Subcutaneous abdominal adipose tissue (tissue), 5 donors: ENCODE data around the gene USP5.
A peak's percentile ranks its signal among the peaks of the same experiment; 100 is the strongest.
"Not testable (repeated sequence)": the region's sequence is repeated elsewhere in the genome, so short reads cannot be mapped to it uniquely, and the experiment has no call there.

ENCODE experiments used
- H3K27ac ChIP-seq: one replicate; pipeline ENCODE4 v1.7.0; 2013; ENCODE audit warnings: low read depth, mild to moderate bottlenecking, inconsistent platforms, low read length, moderate library complexity
- H3K27me3 ChIP-seq, 5 donors: one replicate each; pipeline ENCODE4 v1.7.0; 2013; ENCODE audit warnings: low read length in 5 of 5, inconsistent platforms in 1 of 5; ENCODE audit not compliant: control insufficient read depth in 5 of 5, insufficient read depth in 4 of 5
- H3K36me3 ChIP-seq, 5 donors: one replicate each; pipeline ENCODE4 v1.7.0; 2013; ENCODE audit warnings: low read length in 5 of 5; ENCODE audit not compliant: control insufficient read depth in 5 of 5, insufficient read depth in 5 of 5
- H3K4me1 ChIP-seq, 5 donors: one replicate each; pipeline ENCODE4 v1.7.0; 2013; ENCODE audit warnings: low read length in 5 of 5, mild to moderate bottlenecking in 3 of 5, moderate library complexity in 1 of 5; ENCODE audit not compliant: control insufficient read depth in 5 of 5, insufficient read depth in 5 of 5
- H3K4me3 ChIP-seq, 5 donors: one replicate each; pipeline ENCODE4 v1.7.0; 2013; ENCODE audit warnings: low read length in 5 of 5, low read depth in 1 of 5
- H3K9ac ChIP-seq, 5 donors: one replicate each; pipeline ENCODE4 v1.7.0; 2013; ENCODE audit warnings: low read length in 5 of 5, mild to moderate bottlenecking in 4 of 5, moderate library complexity in 3 of 5
- H3K9me3 ChIP-seq, 5 donors: one replicate each; pipeline ENCODE4 v1.7.0; 2013; ENCODE audit warnings: low read length in 5 of 5; ENCODE audit not compliant: control insufficient read depth in 5 of 5
- donor health status: healthy.
- donor health status: healthy.
- donor health status: healthy.
- donor health status: healthy.
- donor health status: healthy.

Gene USP5

DNA sequence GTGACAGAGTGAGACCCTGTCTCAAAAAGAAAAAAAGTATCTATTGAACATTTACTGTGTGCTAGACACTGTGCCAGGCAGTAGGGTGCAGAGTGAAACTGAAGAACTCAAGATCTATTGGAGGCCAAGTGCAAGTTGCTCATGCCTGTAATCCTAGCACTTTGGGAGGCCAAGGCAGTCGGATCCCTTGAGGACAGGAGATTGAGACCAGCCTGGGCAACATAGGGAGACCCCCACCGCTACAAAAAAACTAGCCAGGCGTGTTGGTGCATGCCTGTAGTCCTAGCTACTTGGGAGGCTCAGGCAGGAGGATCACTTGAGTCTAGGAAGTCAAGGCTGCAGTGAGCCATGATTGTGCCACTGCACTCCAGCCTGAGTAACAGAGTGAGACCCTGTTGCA is 40.7 kb downstream of the USP5 start:
- not testable (repeated sequence) for H3K9ac ChIP-seq, H3K27me3 ChIP-seq, H3K36me3 ChIP-seq, H3K4me3 ChIP-seq, H3K9me3 ChIP-seq, H3K27ac ChIP-seq
- H3K4me1 ChIP-seq, result peaks cover 0 to 13% (median 11%) of the 10 kb centered on the region in 5 donors

DNA sequence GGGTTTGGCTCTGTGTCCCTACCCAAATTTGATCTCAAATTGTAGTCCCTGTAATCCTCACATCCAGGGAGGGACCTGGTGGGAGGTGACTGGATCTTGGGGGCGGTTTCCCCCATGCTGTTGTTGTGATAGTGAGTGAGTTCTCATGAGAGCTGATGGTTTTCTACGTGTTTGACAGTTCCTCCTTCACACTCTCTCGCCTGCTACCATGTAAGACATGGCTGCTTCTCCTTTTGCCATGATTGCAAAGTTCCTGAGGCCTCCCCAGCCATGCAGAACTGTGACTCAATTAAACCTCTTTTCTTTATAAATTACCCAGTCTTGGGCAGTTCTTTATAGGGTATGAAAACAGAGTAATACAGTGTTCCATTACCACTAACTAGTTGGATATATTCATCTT is 42.4 kb downstream of the USP5 start:
- no peaks in the 10 kb centered on the region for H3K27me3 ChIP-seq
- no peaks in the 10 kb centered on the region for H3K9me3 ChIP-seq
- H3K9ac ChIP-seq, result no peak overlapping the region
- peaks cover 0 to 13% (median 11%) of the 10 kb centered on the region in 5 donors for H3K4me1 ChIP-seq
- no peaks in the 10 kb centered on the region for H3K36me3 ChIP-seq
- no peak overlapping the region for H3K27ac ChIP-seq
- H3K4me3 ChIP-seq, result no peak overlapping the region

DNA sequence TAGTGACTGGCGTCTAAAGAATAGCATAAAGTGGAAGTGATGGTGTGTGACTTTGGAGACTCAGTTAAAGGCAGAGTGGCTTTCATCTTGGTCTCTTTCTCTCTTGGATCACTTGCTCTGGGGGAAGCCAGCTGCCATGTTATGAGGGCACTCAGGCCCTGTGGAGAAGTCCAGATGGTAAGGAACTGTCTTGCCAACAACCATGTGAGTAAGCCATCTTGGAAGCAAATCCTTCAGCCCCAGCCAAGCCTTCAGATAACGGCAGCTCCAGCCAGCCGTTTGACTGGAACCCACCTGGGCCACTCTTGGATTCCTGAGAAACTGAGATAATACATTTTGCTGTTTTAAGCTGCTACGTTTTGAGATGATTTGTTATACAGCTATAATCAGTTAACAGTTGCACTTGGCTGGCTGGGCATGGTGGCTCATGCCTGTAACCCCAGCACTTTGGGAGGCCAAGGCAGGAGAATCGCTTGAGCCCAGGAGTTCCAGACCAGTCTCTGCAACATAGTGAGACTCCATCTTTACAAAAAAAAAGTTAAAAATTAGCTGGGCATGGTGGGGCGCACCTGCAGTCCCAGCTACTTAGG is 45.0 kb downstream of the USP5 start:
- H3K4me1 ChIP-seq, result peaks cover 0 to 8% (median under 1%) of the 10 kb centered on the region in 5 donors
- H3K27me3 ChIP-seq, result no peaks in the 10 kb centered on the region
- H3K27ac ChIP-seq, result no peak overlapping the region
- H3K36me3 ChIP-seq, result no peaks in the 10 kb centered on the region
- H3K9ac ChIP-seq, result no peak overlapping the region
- no peak overlapping the region for H3K4me3 ChIP-seq
- H3K9me3 ChIP-seq, result no peaks in the 10 kb centered on the region

DNA sequence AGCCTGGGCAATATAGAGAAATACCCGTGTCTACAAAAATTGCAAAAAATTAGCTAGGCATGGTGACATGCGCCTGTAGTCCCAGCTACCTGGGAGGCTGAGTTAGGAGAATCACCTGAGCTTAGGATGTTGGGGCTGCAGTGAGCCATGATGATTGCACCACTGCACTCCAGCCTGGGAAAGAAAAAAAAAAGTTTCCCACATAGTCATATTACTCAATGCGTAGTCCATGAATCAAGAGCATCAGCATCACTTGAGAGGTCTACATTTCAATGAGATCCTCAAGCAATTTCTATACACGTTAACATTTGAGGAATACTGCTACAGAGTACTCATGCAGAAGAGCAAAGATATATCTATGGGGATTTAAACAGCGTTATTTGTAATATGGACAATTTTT is 47.5 kb downstream of the USP5 start:
- Histone ChIP-seq H3K36me3 (no peaks in the 10 kb centered on the region), H3K9ac (no peak overlapping the region), H3K4me1 (peaks cover 0 to 12% (median 7%) of the 10 kb centered on the region in 5 donors), H3K9me3 (no peaks in the 10 kb centered on the region), H3K4me3 (no peak overlapping the region), H3K27ac (no peak overlapping the region), H3K27me3 (no peaks in the 10 kb centered on the region)

DNA sequence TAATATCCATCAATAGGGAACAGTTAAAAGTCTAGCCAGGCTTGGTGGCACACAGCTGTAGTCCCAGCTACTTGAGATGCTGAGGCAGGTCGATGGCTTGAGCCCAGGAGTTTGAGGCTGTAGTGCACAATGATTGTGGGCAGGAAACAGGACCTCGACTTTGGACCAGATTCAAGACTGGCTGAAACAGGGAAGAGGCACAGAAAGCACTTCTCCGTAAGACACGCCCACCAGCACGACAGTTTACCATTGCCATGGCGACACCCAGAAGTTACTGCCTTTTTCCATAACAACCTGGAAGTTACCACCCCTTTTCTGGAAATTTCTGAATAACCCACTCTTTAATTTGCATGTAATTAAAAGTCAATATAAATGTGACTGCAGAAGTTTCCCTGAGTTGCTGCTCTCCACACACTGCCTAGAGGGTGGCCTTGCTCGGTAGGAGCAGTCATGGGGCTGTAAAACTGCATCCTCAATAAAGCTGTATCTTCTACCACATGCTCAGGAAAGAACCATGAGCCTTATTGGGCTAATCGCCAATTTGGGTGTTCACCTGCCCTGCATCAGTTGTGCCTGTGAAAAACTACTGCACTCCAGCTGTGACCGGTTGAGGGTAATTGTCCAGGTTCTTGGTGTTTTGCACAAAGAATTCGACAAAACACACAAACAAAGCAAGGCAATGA is 48.0 kb downstream of the USP5 start:
- Histone ChIP-seq H3K27me3 (no peaks in the 10 kb centered on the region), H3K4me3 (no peak overlapping the region), H3K4me1 (peaks cover 0 to 16% (median 11%) of the 10 kb centered on the region in 5 donors), H3K9ac (no peak overlapping the region), H3K27ac (no peak overlapping the region), H3K36me3 (no peaks in the 10 kb centered on the region), H3K9me3 (no peaks in the 10 kb centered on the region)

DNA sequence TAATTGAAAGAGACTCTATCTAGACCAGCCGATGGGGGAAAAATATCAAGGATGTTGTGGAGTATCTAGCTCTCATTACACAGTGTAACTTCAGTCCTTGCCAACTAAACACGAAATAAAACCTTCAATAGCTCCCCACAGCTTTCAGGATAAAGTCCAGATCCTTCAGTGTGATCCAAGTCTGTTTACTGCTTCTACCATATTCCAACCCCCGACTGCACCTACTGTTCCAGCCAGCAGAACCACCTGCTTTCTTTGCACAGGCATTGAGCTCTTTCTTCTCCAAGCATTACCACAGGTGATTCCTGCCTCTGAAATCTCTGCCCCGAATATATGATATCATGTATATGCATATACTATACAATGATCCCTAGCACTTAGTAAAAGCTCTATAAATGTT is 50.5 kb downstream of the USP5 start:
- peaks cover 0 to 23% (median 15%) of the 10 kb centered on the region in 5 donors for H3K4me1 ChIP-seq
- no peak overlapping the region for H3K9ac ChIP-seq
- H3K27ac ChIP-seq, result no peak overlapping the region

DNA sequence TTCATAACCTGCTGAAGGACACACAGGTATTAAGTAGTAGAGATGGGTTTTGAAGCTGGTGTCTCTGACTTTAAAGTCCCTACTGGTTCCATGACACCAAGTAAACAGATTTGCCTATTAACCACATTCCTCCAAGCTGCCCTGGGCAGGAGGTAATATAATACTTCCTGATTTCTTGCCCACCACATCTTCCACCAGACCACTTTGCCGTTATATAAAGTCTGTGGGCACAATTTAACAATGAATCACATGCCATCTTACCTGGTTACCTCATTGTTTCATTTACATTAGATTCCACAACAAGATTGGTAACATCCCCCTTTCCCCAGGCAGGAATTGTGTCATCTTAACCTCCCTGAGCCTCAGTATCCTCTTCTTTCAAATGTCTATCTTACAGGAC is 51.8 kb downstream of the USP5 start:
- H3K4me1 ChIP-seq, result peaks cover 0 to 23% (median 15%) of the 10 kb centered on the region in 5 donors
- peaks cover 0 to 19% (median 0%) of the 10 kb centered on the region in 5 donors for H3K36me3 ChIP-seq
- H3K9ac ChIP-seq, result no peak overlapping the region
- no peaks in the 10 kb centered on the region for H3K27me3 ChIP-seq
- H3K9me3 ChIP-seq, result no peaks in the 10 kb centered on the region
- no peak overlapping the region for H3K4me3 ChIP-seq
- H3K27ac ChIP-seq, result no peak overlapping the region

More for the DNA sequence above, 50.5 kb downstream of the USP5 start:
- H3K36me3 ChIP-seq, result peaks cover 0 to 13% (median 0%) of the 10 kb centered on the region in 5 donors
- H3K9me3 ChIP-seq, result no peaks in the 10 kb centered on the region
- no peak overlapping the region for H3K4me3 ChIP-seq
- no peaks in the 10 kb centered on the region for H3K27me3 ChIP-seq

DNA sequence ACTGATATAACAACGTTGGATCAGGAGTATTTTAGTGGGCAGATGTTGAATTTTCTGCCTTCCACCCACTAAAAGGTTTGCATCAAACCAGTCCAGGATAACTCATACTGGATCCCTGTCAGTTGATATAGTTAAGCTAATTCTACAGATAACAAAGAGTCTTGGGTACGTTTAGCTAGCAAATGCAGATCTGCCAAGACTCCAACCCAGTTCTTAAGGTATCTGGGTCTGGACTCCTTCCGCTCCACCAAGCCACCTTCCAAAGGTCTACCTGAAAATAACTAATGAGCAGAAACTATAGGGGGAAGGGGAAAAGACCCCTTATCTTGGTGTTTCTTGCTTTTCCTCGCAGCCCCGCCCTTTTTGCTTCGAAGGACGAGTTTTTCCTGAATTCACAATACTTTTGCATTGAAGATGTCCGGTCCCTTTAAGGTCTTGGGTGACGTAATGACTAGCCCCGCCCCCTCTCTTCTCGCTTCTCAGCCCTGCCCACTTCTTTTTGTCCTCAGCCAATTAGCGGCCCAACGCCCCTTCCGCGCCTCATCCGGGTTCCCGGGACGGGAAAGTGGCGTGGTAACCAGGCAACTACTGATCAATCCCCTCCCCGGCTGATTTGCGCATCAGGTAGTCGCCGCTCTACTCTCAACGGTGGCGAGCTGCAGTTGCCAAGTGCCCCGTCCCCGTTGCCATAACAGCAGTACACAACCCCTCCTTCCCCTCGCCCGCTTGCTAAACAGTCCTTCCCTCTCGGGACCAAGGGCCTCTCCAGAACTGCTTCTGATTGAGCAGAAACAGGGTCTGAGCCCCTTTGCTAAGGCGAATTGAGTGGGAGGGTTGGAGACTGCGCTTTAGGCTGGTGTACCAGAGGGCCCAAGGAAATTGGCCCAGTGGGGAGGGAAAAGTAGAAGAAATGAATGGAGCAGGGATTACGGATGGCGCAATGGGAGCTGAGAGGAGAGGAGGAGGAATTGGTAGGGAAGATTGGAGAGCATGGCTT is 52.6 kb downstream of the USP5 start, which contains the start of gene LRRC23:
LRRC23 (plus strand) TSS at position 543 of the 997 bp plus-strand sequence. CDS start 812 bp downstream, outside the sequence.
- Histone ChIP-seq H3K27ac (peak within 1 kb of the TSS; percentile 80), H3K4me1 (peaks cover 0 to 21% (median 15%) of the 10 kb centered on the region in 5 donors), H3K9me3 (no peaks in the 10 kb centered on the region), H3K4me3 (peak within 1 kb of the TSS; percentile 80 to 99 (median 92)), H3K9ac (peak within 1 kb of the TSS; percentile 19 to 94 (median 66)), H3K27me3 (no peaks in the 10 kb centered on the region), H3K36me3 (peaks cover 0 to 19% (median 0%) of the 10 kb centered on the region in 5 donors)

DNA sequence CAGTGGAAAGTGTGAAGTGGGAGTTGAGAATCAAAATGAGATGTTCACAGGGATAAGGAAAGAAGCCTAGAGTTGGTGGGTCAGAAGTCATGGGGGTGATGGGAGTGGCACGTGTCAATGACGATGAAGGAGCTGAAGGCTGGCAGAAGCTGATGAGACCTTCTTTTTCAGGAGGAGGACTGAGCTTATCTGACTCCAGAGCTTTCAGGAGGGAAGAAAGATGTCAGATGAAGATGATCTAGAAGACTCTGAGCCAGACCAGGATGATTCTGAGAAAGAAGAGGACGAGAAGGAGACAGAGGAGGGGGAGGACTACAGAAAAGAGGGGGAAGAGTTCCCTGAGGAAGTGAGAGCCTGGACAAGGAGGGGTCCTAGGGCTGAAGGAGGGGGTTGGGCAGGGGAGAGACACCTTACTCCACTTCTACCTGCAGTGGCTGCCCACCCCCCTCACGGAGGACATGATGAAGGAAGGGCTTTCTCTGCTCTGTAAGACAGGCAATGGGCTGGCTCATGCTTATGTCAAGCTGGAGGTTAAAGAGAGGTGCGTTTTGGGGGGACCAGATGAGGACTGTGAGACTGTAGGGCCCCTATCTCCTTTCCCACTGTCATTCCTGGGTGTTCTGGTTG is 53.6 kb downstream of the USP5 start:
- peaks cover 0 to 19% (median 0%) of the 10 kb centered on the region in 5 donors for H3K36me3 ChIP-seq
- H3K27ac ChIP-seq, result peak overlapping the region; percentile 80

More for the DNA sequence above, 53.6 kb downstream of the USP5 start:
- peaks cover 0 to 16% (median 14%) of the 10 kb centered on the region in 5 donors for H3K4me1 ChIP-seq
- H3K9ac ChIP-seq, result peak overlapping the region in 4 of 5 donors; percentile 47 to 94 (median 77)
- H3K9me3 ChIP-seq, result no peaks in the 10 kb centered on the region
- H3K4me3 ChIP-seq, result peak overlapping the region; percentile 80 to 99 (median 92)
- H3K27me3 ChIP-seq, result no peaks in the 10 kb centered on the region
